NT2/D1 (cell line): ENCODE results near the gene FRMPD4.

Source experiments
- YY1 ChIP-seq: IDR thresholded peaks from 2 replicates; pipeline ENCODE4 v1.6.1; 2011; ENCODE audit not compliant: insufficient read length, insufficient read depth
- ZNF274 ChIP-seq: IDR thresholded peaks from 2 replicates; pipeline ENCODE4 v1.6.1; 2011; ENCODE audit warnings: mild to moderate bottlenecking, low read depth, low read length

- TF ChIP-seq ZNF274, result no peak
- TF ChIP-seq YY1, result no peak
Measured at GRCh38 chrX:12142661-12143060, 4.4 kb downstream of the FRMPD4 start.
